OCI-LY3 (cell line): Measurements from ENCODE around the gene AK6.

Experiments
- H2AFZ ChIP-seq: fragments of 200-600, 300-600 bp; shearing (Covaris generic); 2 replicates; pipeline ENCODE4 v1.6.0; 2014; ENCODE audit warnings: antibody characterized with exemption, low read depth, low read length
- H3K27ac ChIP-seq: fragments of 200-600, 300-600 bp; sonication (generic); 2 replicates; pipeline ENCODE4 v1.5.1; 2014; ENCODE audit warnings: mild to moderate bottlenecking, low read length, moderate library complexity, mixed read lengths
- H3K27me3 ChIP-seq: fragments of 200-600, 300-600 bp; sonication (generic); 2 replicates; pipeline ENCODE4 v1.6.1; 2014; ENCODE audit warnings: low read depth, low read length, mixed read lengths
- H3K36me3 ChIP-seq: fragments of 200-600, 300-600 bp; sonication (generic); replicated peaks from 2 replicates; pipeline ENCODE3; 2014; ENCODE audit warnings: low read depth, low read length, mixed read lengths
- H3K4me1 ChIP-seq: fragments of 300-600, 200-600 bp; sonication (generic); 2 replicates; pipeline ENCODE4 v1.6.1; 2014; ENCODE audit warnings: low read length, mixed read lengths
- H3K4me2 ChIP-seq: fragments of 200-600, 300-600 bp; sonication (generic); 2 replicates; pipeline ENCODE4 v1.6.1; 2014; ENCODE audit warnings: low read length, mixed read lengths
- H3K4me3 ChIP-seq: fragments of 300-600, 200-600 bp; sonication (generic); 2 replicates; pipeline ENCODE4 v1.5.1; 2014; ENCODE audit warnings: antibody characterized with exemption, mild to moderate bottlenecking, low read length, moderate library complexity
- H3K79me2 ChIP-seq: fragments of 300-600, 200-600 bp; shearing (Covaris generic); 2 replicates; pipeline ENCODE4 v1.6.1; 2014; ENCODE audit warnings: mild to moderate bottlenecking, low read length, mixed read lengths
- H3K9ac ChIP-seq: fragments of 300-600, 200-600 bp; shearing (Covaris generic); 2 replicates; pipeline ENCODE4 v1.6.0; 2014; ENCODE audit warnings: mild to moderate bottlenecking, low read length, moderate library complexity
- H3K9me3 ChIP-seq: fragments of 200-600, 300-600 bp; shearing (Covaris generic); 2 replicates; pipeline ENCODE4 v1.6.1; 2014; ENCODE audit warnings: low read length, mixed read lengths; ENCODE audit not compliant: insufficient read depth
- H4K20me1 ChIP-seq: fragments of 200-600, 300-600 bp; sonication (generic); 2 replicates; pipeline ENCODE4 v1.6.1; 2016; ENCODE audit warnings: low read length, mixed read lengths; ENCODE audit not compliant: insufficient read depth
- EZH2phosphoT487 ChIP-seq: fragments of 200-600 bp; shearing (Covaris generic); IDR thresholded peaks from 2 replicates; pipeline ENCODE4 v1.6.1; 2018; ENCODE audit warnings: antibody characterized with exemption, mixed run types, low read depth
- TF ChIP-seq, protein P1 (sequence below): fragments of 200-600, 300-600 bp; sonication (generic); IDR thresholded peaks from 2 replicates; pipeline ENCODE4 v1.5.1; 2014; ENCODE audit warnings: antibody characterized with exemption, low read length, low read depth

The AK6 gene

DNA sequence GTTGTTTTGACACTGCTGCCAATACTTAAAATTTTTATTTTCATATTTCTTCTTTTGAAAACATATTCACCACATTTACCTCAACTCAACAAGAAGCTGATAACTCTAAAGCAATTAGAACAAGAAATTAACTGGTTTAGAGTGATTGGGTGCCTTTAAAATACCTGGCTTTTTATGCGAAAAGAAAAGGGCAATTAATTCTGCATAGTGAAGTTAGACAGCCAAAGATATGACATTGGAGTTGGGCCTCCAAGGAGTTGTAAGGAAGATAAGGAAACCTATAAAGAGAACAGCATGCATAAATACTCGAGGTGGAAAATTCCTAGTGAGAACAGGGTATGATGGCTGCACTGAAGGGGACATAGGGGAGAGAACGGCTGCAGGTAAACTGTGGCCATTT lies 9.6 kb downstream of the AK6 start:
- no peaks in the 10 kb centered on the region for H3K4me1 ChIP-seq
- H3K36me3 ChIP-seq: peaks cover 6% of the 10 kb centered on the region
- no peaks in the 10 kb centered on the region for H3K27me3 ChIP-seq
- H3K27ac ChIP-seq: no peak overlapping the region
- no peak overlapping the region for H3K9ac ChIP-seq
- H4K20me1 ChIP-seq: no peaks in the 10 kb centered on the region
- H3K4me2 ChIP-seq: no peak overlapping the region
- H2AFZ ChIP-seq: no peak overlapping the region
- TF ChIP-seq, protein P1, sequence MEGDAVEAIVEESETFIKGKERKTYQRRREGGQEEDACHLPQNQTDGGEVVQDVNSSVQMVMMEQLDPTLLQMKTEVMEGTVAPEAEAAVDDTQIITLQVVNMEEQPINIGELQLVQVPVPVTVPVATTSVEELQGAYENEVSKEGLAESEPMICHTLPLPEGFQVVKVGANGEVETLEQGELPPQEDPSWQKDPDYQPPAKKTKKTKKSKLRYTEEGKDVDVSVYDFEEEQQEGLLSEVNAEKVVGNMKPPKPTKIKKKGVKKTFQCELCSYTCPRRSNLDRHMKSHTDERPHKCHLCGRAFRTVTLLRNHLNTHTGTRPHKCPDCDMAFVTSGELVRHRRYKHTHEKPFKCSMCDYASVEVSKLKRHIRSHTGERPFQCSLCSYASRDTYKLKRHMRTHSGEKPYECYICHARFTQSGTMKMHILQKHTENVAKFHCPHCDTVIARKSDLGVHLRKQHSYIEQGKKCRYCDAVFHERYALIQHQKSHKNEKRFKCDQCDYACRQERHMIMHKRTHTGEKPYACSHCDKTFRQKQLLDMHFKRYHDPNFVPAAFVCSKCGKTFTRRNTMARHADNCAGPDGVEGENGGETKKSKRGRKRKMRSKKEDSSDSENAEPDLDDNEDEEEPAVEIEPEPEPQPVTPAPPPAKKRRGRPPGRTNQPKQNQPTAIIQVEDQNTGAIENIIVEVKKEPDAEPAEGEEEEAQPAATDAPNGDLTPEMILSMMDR: no peak
- no peak for TF ChIP-seq EZH2phosphoT487
- no peak overlapping the region for H3K4me3 ChIP-seq
- no peaks in the 10 kb centered on the region for H3K9me3 ChIP-seq
- peaks cover 36% of the 10 kb centered on the region for H3K79me2 ChIP-seq

DNA sequence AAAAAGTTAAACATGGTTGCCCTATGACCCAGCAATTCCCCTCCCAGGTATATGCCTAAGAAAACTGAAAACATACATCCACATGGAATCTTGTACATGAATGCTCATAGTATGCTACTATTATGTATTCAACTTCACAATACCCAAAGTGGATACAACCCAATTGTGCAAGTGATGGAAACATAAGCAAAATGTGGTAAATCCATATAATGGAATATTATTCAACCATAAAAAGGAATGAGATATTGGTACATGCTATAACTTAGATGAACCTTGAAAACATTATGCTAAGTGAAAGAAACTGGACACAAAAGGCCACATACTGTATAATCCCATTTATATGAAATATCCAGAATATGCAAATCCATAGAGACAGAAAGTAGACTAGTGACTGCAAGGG lies 18.7 kb downstream of the AK6 start:
- Histone ChIP-seq H3K4me2 (no peak overlapping the region), H3K9me3 (no peaks in the 10 kb centered on the region), H3K27ac (no peak overlapping the region), H3K4me1 (no peaks in the 10 kb centered on the region), H3K36me3 (peaks cover 6% of the 10 kb centered on the region), H3K9ac (no peak overlapping the region), H3K27me3 (no peaks in the 10 kb centered on the region), H2AFZ (no peak overlapping the region), H4K20me1 (no peaks in the 10 kb centered on the region), H3K4me3 (no peak overlapping the region), H3K79me2 (no peaks in the 10 kb centered on the region)
- TF ChIP-seq, protein P1: no peak
- TF ChIP-seq EZH2phosphoT487: no peak

DNA sequence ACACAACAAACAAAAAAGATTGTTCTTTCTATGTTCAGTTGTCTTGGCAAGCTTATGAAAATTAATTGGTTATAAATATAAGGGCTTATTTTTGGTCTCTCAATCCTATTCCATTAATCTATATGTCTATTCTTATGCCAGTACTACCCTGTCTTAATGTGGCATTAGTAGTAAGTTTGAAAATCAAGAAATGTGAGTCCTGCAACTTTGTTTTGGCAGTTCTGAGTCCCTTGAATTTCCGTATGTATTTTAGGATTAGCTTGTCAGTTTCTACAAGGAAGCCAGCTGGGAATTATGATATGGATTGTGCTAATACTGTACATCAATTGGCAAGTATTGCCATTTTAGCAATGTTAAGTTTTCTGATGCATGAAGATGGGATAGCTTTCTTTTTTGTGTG lies 26.2 kb downstream of the AK6 start:
- Histone ChIP-seq H3K27me3 (no peaks in the 10 kb centered on the region), H3K36me3 (no peaks in the 10 kb centered on the region), H4K20me1 (no peaks in the 10 kb centered on the region), H2AFZ (no peak overlapping the region), H3K27ac (no peak overlapping the region), H3K79me2 (no peaks in the 10 kb centered on the region), H3K4me1 (no peaks in the 10 kb centered on the region), H3K4me2 (no peak overlapping the region), H3K9ac (no peak overlapping the region), H3K4me3 (no peak overlapping the region), H3K9me3 (no peaks in the 10 kb centered on the region)
- TF ChIP-seq, protein P1: no peak
- TF ChIP-seq EZH2phosphoT487: no peak

DNA sequence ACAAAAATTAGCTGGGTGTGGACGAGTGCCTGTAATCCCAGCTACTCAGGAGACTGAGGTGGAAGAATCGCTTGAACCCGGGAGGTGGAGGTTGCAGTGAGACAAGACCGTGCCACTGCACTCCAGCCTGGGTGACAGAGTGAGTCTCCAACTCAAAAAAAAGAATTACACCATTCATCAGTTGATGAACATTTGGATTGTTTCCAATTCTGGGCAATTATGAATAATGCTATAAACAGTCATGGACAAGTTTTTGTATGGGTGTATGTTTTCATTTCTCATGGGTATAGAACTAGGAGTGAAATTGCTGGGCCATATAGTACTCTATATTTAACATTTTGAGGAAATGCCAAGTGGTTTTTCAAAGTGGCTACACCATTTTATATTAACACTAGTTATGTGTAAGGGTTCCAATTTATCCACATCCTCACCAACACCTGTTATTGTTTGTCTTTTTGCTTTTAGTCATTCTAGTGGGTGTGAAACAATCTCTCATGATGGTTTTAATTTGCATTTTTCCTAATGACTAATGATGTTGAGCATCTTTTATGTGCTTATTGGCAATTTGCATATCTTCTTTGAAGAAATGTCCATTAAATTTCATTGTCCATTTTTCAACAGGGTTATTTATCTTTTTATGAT lies 27.7 kb downstream of the AK6 start:
- Histone ChIP-seq H3K4me3 (no peak overlapping the region), H3K36me3 (no peaks in the 10 kb centered on the region), H3K79me2 (no peaks in the 10 kb centered on the region), H3K9me3 (no peaks in the 10 kb centered on the region), H3K4me1 (no peaks in the 10 kb centered on the region), H3K4me2 (no peak overlapping the region), H3K27me3 (no peaks in the 10 kb centered on the region), H3K9ac (no peak overlapping the region), H2AFZ (no peak overlapping the region), H4K20me1 (no peaks in the 10 kb centered on the region), H3K27ac (no peak overlapping the region)
- TF ChIP-seq, protein P1: no peak
- no peak for TF ChIP-seq EZH2phosphoT487
